Neuron (in vitro differentiated cells): ENCODE measurements around the gene RNF150.

ENCODE experiments used
- H2AFZ ChIP-seq: one replicate; pipeline ENCODE4 v1.6.1; 2013; ENCODE audit warnings: low read depth, mild to moderate bottlenecking, inconsistent platforms, low read length, moderate library complexity
- H3K27me3 ChIP-seq: one replicate; pipeline ENCODE4 v1.6.1; 2013; ENCODE audit warnings: low read length; ENCODE audit not compliant: insufficient read depth
- H3K36me3 ChIP-seq: one replicate; pipeline ENCODE4 v1.6.1; 2013; ENCODE audit warnings: low read length; ENCODE audit not compliant: insufficient read depth
- H3K4me1 ChIP-seq: one replicate; pipeline ENCODE4 v1.6.1; 2013; ENCODE audit warnings: low read length; ENCODE audit not compliant: insufficient read depth
- H3K4me3 ChIP-seq: 2 replicates; pipeline ENCODE4 v1.5.1; 2013; ENCODE audit warnings: mild to moderate bottlenecking, low read length, moderate library complexity
- H3K9me3 ChIP-seq: one replicate; pipeline ENCODE4 v1.6.1; 2013; ENCODE audit warnings: low read length

The RNF150 gene

DNA sequence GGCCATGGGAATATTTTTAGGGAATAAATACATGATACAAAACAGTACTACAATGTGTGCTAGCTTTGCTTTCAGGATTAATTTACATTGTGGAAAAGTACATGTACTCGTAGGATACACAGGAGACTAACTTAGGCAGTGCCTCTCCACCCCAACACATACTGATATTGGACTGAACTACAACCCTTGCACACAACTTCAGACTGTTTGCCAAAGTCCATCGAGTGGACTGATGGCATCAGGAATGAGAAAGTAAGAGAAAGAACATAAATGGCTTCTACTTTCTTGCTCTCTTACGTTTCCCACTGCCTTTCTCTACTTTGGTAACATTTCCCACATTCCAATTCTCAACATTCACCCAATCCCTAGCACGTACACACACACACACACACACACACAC is 130.1 kb downstream of the RNF150 start:
- Histone ChIP-seq H3K9me3 (peaks cover 2% of the 10 kb centered on the region), H2AFZ (no peak overlapping the region), H3K4me3 (no peak overlapping the region), H3K36me3 (peaks cover 5% of the 10 kb centered on the region), H3K4me1 (no peaks in the 10 kb centered on the region), H3K27me3 (no peaks in the 10 kb centered on the region)

DNA sequence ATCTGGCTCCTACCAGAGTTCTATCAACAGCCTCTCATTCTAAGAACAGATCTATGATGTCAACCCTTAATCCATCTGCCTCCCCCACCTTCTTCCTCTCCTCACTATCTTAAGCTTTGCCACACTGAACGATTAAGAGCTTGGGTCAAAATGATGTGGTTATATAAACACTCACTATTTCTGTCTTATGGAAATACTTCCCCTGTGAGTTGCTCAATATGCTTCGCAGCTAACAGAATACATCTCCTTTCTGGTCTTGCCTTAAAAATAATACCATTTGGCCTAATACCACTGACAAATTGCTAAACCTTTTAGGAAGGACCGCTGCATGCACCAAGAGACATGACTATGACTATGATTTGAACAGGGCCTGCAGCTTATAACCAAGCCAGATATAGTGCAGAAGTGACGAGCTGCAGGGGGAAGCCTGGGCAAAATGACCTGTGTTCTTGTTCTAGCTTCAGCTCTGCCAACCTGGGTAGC is 130.9 kb downstream of the RNF150 start:
- Histone ChIP-seq H3K4me1 (no peaks in the 10 kb centered on the region), H3K9me3 (peaks cover 2% of the 10 kb centered on the region), H3K36me3 (peaks cover 5% of the 10 kb centered on the region), H2AFZ (no peak overlapping the region), H3K4me3 (no peak overlapping the region), H3K27me3 (no peaks in the 10 kb centered on the region)

DNA sequence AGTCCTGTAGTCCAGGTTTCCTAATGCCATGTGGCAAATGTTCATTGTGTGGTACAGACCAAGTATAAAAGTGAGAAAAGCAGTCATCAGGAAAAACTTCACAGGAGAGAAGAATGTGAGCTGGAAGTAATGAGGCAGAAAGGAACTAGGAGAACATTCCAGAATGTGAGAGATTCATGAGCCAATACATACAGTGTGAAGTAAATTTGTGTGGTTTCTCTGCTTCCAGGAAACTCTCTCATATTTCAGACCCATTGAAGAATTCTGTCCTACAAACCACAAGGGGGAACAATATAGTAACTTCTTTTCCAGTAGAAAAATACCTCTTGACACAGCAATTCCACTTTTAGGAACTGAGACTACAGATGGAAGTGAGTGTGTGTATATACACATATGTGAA is 136.5 kb downstream of the RNF150 start:
- H3K27me3 ChIP-seq = no peaks in the 10 kb centered on the region
- peaks cover 16% of the 10 kb centered on the region for H3K36me3 ChIP-seq
- H3K4me3 ChIP-seq = no peak overlapping the region
- no peaks in the 10 kb centered on the region for H3K4me1 ChIP-seq
- H2AFZ ChIP-seq = no peak overlapping the region
- H3K9me3 ChIP-seq = peaks cover 5% of the 10 kb centered on the region

DNA sequence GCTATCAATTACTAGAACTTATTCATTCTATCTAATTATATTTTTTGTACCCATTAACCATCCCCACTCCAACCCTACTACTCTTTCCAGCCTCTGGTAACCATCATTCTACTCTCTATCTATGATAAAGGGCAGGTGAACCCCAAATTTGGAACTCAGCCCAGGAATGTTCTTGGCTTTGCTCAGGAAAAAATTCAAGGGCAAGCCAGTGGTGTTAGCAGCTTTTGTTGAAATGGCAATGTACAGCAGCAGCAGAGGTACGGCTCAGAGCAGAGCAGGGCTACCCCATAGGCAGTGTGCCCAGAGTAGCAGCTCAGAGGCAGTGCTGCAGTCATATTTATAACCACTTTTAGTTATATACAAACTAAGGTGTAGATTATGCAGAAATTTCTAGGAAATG is 138.2 kb downstream of the RNF150 start:
- Histone ChIP-seq H3K4me3 (no peak overlapping the region), H3K27me3 (no peaks in the 10 kb centered on the region), H3K4me1 (no peaks in the 10 kb centered on the region), H3K36me3 (peaks cover 16% of the 10 kb centered on the region), H3K9me3 (peaks cover 5% of the 10 kb centered on the region), H2AFZ (no peak overlapping the region)

DNA sequence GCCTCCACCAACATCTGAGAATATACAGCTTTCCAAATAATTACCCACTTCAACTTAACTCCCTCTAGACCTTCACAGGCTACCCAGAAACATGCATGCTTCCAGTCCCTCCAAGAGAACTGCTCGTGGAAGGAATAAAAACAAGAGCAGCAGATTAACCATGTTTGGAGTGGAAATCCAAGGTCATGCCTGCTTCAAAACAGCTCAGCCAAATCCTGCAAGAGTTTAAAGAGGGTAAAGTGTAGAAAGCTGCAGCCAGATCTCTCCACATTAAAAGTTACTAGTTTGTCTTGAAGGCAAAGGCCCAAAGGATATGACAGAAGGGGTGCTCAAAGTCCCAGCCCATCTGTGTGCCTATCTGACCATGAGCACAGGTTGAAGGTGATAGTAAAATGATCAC is 139.3 kb downstream of the RNF150 start:
- Histone ChIP-seq H2AFZ (no peak overlapping the region), H3K4me1 (no peaks in the 10 kb centered on the region), H3K27me3 (no peaks in the 10 kb centered on the region), H3K36me3 (peaks cover 16% of the 10 kb centered on the region), H3K9me3 (peaks cover 6% of the 10 kb centered on the region), H3K4me3 (no peak overlapping the region)

DNA sequence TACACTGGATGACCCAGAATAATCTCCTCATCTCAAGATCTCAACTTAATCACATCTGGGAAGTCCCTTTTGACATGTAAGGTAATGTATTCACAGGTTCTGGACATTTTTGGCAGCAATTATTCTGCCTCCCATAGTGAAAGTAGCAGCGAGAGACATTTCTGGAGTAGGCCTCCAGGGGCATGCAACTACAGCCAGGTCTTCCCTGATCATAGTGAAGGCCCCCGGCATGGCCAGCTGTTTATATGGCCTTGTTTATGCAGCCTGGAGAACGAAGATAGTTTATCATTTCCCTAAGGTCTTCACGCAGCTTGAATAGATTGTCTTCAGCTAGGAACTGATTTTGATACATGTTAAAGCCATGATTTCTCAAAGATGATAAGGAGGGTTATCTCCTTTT is 139.9 kb downstream of the RNF150 start:
- Histone ChIP-seq H3K27me3 (no peaks in the 10 kb centered on the region), H3K9me3 (peaks cover 5% of the 10 kb centered on the region), H3K4me3 (no peak overlapping the region), H3K36me3 (peaks cover 13% of the 10 kb centered on the region), H2AFZ (no peak overlapping the region), H3K4me1 (no peaks in the 10 kb centered on the region)

DNA sequence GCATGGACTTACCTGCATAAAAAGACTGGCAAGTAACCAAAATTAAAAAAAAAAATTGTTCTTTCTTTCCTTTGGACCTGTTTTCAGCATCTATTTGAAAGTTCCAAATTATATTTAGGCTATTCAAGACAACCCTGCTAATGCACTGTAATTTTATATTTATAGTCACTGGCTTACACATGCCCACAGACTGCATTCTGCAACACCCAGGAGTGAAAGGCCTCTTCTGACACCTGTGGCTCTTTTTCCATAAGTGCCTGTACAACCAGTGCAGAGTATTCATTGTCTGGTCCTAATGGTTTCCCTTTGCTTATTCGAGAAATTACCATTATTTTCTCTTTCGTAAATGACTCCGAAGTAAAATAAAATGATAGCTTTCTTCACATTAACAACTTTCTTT is 143.3 kb downstream of the RNF150 start:
- H3K27me3 ChIP-seq = no peaks in the 10 kb centered on the region
- H3K4me1 ChIP-seq = no peaks in the 10 kb centered on the region
- H3K4me3 ChIP-seq = no peak overlapping the region
- peaks cover 5% of the 10 kb centered on the region for H3K9me3 ChIP-seq
- H3K36me3 ChIP-seq = peaks cover 11% of the 10 kb centered on the region
- no peak overlapping the region for H2AFZ ChIP-seq

DNA sequence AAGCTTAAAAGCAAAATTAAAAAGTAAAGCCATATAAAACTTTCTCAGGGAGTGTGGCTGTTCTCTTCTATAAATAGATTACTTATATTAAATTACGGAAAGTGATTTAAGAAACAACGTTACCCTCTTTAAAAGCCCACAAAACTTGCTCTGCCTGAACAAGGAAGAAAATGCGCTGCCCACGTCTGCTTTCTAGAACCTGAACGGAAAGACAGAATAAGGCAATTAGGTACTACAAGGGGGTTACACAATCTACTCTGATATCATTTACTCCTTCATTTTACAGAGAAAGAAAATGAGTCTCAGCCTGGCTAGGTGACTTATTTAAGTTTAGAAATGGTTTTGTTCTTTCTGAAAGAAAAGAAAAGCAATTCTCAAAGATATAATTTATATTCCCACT is 147.2 kb downstream of the RNF150 start:
- Histone ChIP-seq H2AFZ (no peak overlapping the region), H3K9me3 (peaks cover 2% of the 10 kb centered on the region), H3K4me3 (no peak overlapping the region), H3K4me1 (no peaks in the 10 kb centered on the region), H3K27me3 (no peaks in the 10 kb centered on the region), H3K36me3 (no peaks in the 10 kb centered on the region)

DNA sequence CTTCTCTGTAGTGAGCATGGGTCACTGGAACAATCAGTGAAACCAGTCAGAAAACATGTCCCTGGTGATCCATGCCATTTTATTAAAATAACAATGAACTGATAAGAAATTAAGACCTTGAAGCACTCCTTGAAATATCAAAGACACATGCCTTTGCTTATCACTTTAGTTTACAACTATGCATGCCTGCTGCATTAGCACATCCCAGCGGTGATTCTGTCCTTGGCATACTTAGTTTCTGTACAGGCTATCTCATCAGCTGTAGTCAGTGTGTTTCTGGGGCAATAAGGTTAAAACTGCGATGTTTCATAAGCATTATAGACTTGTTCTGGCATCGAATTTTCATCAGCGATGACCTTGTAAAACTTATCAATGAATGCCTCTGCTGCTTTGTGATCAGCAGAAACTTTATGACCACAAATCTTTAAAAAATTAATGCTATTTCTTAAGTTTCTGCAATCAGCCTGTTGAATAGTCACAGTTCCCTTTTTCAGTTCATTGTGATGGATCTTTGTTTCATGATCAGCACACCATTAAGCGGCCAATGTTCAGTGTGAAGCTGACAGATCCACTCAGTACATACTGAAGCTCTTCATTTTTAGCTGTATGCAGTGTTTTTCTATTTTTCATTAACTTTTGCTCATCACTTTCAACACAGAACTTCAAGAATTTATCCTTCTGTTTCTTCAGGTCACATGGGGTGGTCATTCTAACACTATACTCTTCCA is 150.5 kb downstream of the RNF150 start:
- no peaks in the 10 kb centered on the region for H3K4me1 ChIP-seq
- no peaks in the 10 kb centered on the region for H3K9me3 ChIP-seq
- no peak overlapping the region for H3K4me3 ChIP-seq
- no peaks in the 10 kb centered on the region for H3K36me3 ChIP-seq
- H2AFZ ChIP-seq = no peak overlapping the region
- H3K27me3 ChIP-seq = no peaks in the 10 kb centered on the region

DNA sequence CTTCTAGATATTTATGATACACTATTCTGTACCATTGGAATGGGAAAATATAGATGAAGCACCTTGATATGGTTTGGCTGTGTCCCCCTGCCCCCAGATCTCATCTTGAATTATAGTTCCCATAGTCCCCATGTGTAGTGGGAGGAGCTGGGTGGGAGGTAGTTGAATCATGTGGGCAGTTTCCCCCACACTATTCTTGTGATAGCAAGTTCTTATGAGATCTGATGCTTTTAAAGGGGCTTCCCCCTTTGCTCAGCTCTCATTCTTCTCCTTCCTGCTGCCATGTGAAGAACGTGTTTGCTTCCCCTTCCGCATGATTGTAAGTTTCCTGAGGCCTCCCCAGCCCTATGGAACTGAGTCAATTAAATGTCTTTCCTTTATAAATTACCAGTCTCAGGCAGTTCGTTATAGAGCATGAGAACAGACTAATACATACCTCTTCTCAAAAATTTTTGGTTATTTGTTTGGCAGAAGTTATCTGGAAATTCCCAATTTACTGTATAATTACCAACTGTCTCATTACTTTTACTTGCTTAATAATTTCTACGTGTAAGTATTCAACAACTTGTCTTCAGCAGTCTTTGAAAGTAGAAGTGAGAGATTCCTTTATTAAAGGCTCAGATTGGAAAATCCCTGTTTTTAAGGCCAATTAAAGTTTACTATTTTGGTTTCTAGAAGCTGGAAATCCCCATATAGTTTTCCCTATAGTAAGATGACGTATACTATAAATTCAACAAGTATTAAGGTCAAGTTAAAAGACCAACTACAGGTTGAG is 152.7 kb downstream of the RNF150 start:
- no peak overlapping the region for H3K4me3 ChIP-seq
- H3K9me3 ChIP-seq = peaks cover 3% of the 10 kb centered on the region
- H3K4me1 ChIP-seq = no peaks in the 10 kb centered on the region
- H3K27me3 ChIP-seq = no peaks in the 10 kb centered on the region
- H3K36me3 ChIP-seq = no peaks in the 10 kb centered on the region
- H2AFZ ChIP-seq = no peak overlapping the region

DNA sequence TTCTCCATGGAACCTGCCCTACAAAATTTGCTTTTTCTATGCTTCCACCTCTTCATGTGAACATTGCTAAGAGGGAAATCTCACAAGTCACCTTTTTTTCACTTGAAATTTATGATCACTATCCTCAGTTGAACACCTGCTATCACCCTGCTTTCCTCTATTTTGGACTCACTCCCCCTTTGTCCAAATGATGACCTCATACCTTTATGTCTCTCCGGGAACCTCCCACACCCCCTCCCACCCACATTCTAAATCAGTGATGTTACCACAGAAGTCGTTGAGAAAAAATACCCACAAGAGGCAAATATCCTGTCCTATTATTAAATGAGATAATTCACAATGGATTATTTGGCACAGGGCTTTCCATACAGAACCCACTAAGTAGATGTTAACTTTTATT is 156.5 kb downstream of the RNF150 start:
- Histone ChIP-seq H3K36me3 (no peaks in the 10 kb centered on the region), H3K4me1 (no peaks in the 10 kb centered on the region), H3K4me3 (no peak overlapping the region), H3K27me3 (no peaks in the 10 kb centered on the region), H3K9me3 (peaks cover 4% of the 10 kb centered on the region), H2AFZ (no peak overlapping the region)

DNA sequence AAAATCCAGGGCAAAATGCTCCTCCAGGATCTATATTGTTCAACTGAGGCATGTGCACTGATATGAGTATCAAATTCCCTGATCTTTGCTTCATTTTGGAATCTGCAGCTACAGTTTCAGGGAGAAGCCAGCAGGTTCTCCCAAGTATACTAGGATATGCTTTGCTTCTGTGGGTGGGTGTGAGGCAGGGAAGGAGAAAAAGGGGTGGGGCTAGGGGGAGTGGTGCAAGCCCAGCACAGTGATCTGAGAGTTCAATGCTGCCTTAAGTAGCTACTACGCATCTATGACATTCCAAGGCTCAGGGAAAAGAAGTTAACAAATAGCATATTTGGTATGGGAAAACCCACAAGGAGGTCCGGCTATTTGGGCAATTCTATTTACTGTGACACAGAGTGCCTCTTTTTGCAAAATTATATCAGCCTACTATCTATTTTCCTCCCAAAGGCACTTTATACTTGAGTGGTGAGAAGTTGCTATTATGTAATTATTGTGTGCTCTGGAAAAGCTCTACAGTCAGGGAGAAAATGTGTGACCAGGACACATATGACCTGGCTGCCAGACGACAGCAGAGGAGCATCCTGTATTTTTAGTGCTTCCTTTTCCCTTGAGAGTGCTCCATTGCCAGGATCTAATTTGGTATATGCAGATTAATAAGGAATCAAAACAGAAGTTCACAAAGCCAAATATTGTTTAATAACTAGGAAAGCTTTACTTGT is 162.0 kb downstream of the RNF150 start:
- Histone ChIP-seq H2AFZ (no peak overlapping the region), H3K36me3 (peaks cover 9% of the 10 kb centered on the region), H3K9me3 (peaks cover 2% of the 10 kb centered on the region), H3K4me1 (no peaks in the 10 kb centered on the region), H3K4me3 (no peak overlapping the region), H3K27me3 (no peaks in the 10 kb centered on the region)

DNA sequence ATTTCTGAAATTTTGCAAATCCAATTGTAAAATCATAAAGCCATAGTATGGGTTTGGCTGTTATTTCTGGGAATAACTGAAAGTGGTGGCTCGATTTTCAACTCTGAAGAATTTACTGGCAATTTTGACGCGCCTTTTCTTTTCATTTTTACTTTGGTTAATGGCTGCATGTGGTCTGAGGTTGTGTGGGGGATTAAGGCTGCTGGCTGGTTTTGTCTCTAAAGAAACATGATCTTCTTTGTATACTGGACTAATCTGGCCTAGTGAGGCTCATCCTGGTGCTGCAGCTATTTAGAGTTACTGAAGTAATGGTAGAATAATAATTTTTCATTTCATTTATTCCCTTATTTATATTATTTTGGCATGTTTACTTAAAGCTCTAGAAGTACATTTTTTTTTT is 164.0 kb downstream of the RNF150 start:
- H3K9me3 ChIP-seq = no peaks in the 10 kb centered on the region
- no peaks in the 10 kb centered on the region for H3K27me3 ChIP-seq
- peaks cover 20% of the 10 kb centered on the region for H3K36me3 ChIP-seq
- H3K4me3 ChIP-seq = no peak overlapping the region
- H3K4me1 ChIP-seq = no peaks in the 10 kb centered on the region
- H2AFZ ChIP-seq = no peak overlapping the region
